Tibial artery (tissue), 4 donors: Measurements from ENCODE around the gene TMEM129.

Experiments used
- DNase-seq, 2 donors: peaks; one replicate each; pipeline ENCODE4 v3.0.0-alpha.2; 2019
- H3K27ac ChIP-seq, 2 donors: fragments of 200-600 bp; sonication (generic) in 1 of 2; 1 replicate in 1 of 2; 2 replicates in 1 of 2; pipeline ENCODE4 v1.5.1; 2018 to 2019; ENCODE audit warnings: mild to moderate bottlenecking in 1 of 2
- H3K27me3 ChIP-seq, 2 donors: fragments of 200-600 bp; sonication (generic) in 1 of 2; one replicate each; pipeline versions ENCODE4 v1.5.1 to v1.6.0; 2016 to 2019
- H3K36me3 ChIP-seq, 3 donors: fragments of 200-600 bp; sonication (generic) in 2 of 3; one replicate each; pipeline ENCODE4 v1.5.1; 2016 to 2019; ENCODE audit warnings: mild to moderate bottlenecking in 2 of 3
- H3K4me1 ChIP-seq, 4 donors: fragments of 200-600 bp; sonication (generic) in 2 of 4; 1 replicate in 3 of 4; 2 replicates in 1 of 4; pipeline ENCODE4 v1.5.1; 2016 to 2019
- H3K4me3 ChIP-seq, 2 donors: fragments of 200-600 bp; sonication (generic) in 1 of 2; 1 replicate in 1 of 2; 2 replicates in 1 of 2; pipeline ENCODE4 v1.5.1; 2018 to 2019; ENCODE audit warnings: mild to moderate bottlenecking in 2 of 2
- H3K9me3 ChIP-seq, 3 donors: fragments of 200-600 bp; sonication (generic) in 1 of 3; one replicate each; pipeline ENCODE4 v1.5.1; 2016 to 2019
- CTCF ChIP-seq, 2 experiments: fragments of 200-600 bp in 1 of 2; fragments of 450-650 bp in 1 of 2; IDR thresholded peaks; one replicate each; pipeline ENCODE4 v1.5.1; 2017 to 2019; ENCODE audit warnings: antibody characterized with exemption in 2 of 2, mild to moderate bottlenecking in 1 of 2, moderate library complexity in 1 of 2
- intact Hi-C: fragments of 100-400 bp; cut with DNase I; formaldehyde crosslinking; loops from one replicate; pipeline ENCODE4 v1.15.0; 2023; ENCODE audit warnings: low total_unique reads

The TMEM129 gene

GRCh38 chr4:1759818-1760223 is 38.7 kb upstream of the TMEM129 start:
- no peaks in the 10 kb centered on the region for H3K9me3 ChIP-seq
- no peaks in the 10 kb centered on the region for H3K36me3 ChIP-seq
- no peak overlapping the region for H3K4me3 ChIP-seq
- DNase-seq: no peak
- H3K4me1 ChIP-seq: peaks cover 3 to 15% (median 12%) of the 10 kb centered on the region in 4 donors
- H3K27me3 ChIP-seq: peaks cover 0 to 19% of the 10 kb centered on the region in 2 donors
- no peak for TF ChIP-seq CTCF (IDR thresholded peaks at IDR 0.05)
- intact Hi-C loops: no loop called here
- no peak overlapping the region for H3K27ac ChIP-seq

DNA sequence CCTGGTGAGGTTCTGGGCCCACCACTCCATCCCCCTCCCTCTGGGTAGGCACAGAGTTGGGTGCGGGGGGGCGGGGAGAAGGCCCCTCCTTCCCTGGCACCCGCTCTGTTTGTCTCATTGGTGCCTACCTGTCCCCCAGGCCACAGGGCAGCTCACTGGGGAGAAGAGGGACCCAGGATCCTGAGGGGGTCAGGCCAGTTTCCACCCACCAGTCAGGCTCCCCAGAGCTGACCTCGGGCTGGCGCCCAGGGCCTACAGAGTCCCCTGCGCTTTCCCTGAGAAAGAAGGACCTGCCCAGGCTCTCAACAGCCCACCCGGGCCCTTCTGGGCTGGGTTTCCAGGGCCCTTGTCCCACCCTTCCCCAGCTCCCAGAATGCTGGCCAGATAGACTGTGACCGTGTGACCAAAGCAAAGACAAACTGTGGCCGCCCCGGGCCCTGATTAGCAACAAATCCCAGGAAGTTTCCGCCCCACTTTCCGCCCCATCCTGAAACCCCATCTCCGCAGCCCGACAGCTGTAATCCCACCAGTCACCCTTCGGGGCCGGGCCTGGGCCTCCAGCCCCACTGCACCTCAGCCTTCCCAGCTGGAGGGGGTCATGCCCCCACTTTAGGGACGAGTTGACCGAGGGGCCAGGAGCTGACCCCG is 38.2 kb upstream of the TMEM129 start:
- intact Hi-C loops: no loop called here
- TF ChIP-seq CTCF (IDR thresholded peaks at IDR 0.05): no peak

DNA sequence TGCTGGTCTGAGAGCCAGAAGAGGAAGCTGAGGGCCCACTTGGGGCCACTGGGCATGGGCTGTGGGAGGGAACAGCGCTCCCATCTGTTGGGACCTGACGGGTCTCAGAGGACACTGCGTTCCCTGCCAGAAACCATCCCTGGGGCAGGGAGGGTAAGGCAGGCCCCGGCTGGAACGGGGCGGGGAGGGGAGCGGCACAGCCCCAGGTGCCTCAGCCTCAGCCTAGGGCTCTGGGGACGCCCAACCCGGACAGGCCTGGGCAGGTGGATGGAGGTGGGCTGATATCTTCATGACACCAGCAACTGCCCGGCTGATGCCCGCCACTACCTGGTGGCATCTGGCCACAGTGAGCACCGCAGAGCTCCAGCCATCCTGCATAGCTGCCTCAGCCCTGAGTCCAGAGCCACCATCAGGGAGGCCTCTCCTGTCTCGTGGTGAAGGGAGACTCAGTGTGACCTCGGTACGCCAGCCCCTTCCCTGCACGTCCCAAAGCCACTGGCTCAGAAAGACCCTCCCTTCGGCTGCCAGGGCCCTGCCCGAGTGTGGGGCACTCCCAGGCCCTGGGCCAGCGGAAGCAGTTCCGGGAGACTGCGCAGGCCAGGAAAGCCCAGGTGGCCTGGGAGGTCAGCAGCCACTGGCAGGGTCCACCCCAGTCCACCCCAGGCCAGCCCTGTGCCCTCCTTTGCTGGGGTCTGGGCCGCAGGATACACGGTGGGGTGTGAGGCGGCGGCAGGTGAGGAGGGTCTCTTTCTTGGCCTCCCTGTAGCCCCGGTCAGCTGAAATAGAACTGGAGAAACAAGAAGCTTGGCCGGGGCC is 37.4 kb upstream of the TMEM129 start:
- no peak for TF ChIP-seq CTCF (IDR thresholded peaks at IDR 0.05)
- no peaks in the 10 kb centered on the region for H3K36me3 ChIP-seq
- H3K9me3 ChIP-seq: no peaks in the 10 kb centered on the region
- no peak for DNase-seq
- H3K4me1 ChIP-seq: peaks cover 0 to 8% (median 6%) of the 10 kb centered on the region in 4 donors
- H3K27ac ChIP-seq: no peak overlapping the region
- H3K4me3 ChIP-seq: no peak overlapping the region
- intact Hi-C loops: no loop called here
- peaks cover 0 to 12% of the 10 kb centered on the region in 2 donors for H3K27me3 ChIP-seq

More for the DNA sequence above, 38.2 kb upstream of the TMEM129 start:
- H3K27me3 ChIP-seq: peaks cover 0 to 14% of the 10 kb centered on the region in 2 donors
- H3K36me3 ChIP-seq: no peaks in the 10 kb centered on the region
- H3K27ac ChIP-seq: no peak overlapping the region
- no peaks in the 10 kb centered on the region for H3K9me3 ChIP-seq
- peaks cover 3 to 15% (median 12%) of the 10 kb centered on the region in 4 donors for H3K4me1 ChIP-seq
- H3K4me3 ChIP-seq: no peak overlapping the region
- DNase-seq: no peak

GRCh38 chr4:1757836-1758235 is 36.7 kb upstream of the TMEM129 start:
- no peak for TF ChIP-seq CTCF (IDR thresholded peaks at IDR 0.05)
- H3K4me3 ChIP-seq: no peak overlapping the region
- intact Hi-C loops: no loop called here
- no peaks in the 10 kb centered on the region for H3K9me3 ChIP-seq
- H3K27me3 ChIP-seq: peaks cover 0 to 9% of the 10 kb centered on the region in 2 donors
- no peak for DNase-seq
- H3K4me1 ChIP-seq: peaks cover 0 to under 1% (median under 1%) of the 10 kb centered on the region in 4 donors
- no peaks in the 10 kb centered on the region for H3K36me3 ChIP-seq
- no peak overlapping the region for H3K27ac ChIP-seq

DNA sequence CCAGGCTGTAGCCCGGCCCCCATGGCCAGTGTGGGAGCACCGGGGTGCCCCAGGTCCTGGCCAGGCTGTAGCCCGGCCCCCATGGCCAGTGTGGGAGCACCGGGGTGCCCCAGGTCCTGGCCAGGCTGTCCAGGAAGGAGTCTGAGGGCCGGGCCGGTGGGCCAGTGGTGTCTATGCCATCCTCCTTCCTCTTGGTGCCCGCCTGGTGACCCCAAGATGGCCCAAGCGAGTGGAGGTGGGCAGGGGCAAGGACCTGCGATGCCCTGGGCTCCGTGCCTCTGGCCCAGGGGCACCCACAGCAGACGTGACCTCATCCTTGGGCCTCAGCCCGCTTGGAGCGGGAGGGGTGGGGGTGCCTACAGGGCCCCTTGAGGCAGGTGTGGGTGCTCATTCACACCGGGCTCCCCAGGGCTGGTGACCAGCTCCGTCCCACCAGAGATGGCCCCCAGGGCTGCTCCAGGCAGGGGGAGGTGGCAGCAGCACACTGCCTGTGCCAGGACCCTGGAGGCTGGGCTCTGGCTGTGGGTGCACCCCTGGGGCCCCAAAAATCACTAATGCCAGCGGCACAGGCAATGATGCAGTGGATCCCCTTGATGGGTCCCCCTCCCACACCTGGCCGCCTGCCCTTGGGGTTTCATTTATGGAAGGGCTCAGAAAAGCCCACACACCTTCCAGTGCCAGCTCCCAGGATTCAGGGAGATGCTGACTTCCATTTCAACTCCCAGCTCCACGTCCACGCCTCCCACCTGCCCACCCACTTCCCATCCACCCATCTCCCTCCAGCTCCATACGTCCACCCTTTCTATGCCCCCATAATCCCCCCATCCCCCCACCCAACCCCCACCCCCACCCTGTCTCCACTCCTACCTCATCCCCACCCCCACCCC is 36.0 kb upstream of the TMEM129 start:
- Histone ChIP-seq H3K36me3 (no peaks in the 10 kb centered on the region), H3K27me3 (peaks cover 0 to 13% of the 10 kb centered on the region in 2 donors), H3K4me1 (peaks cover 0 to 5% (median 0%) of the 10 kb centered on the region in 4 donors), H3K27ac (no peak overlapping the region), H3K9me3 (no peaks in the 10 kb centered on the region), H3K4me3 (no peak overlapping the region)
- TF ChIP-seq CTCF (IDR thresholded peaks at IDR 0.05): no peak
- intact Hi-C loops: no loop called here
- DNase-seq: no peak
